Ishikawa (cell line): ENCODE measurements around the gene SMIM28.

Experiments used
- CEBPB ChIP-seq: IDR thresholded peaks from 2 replicates; pipeline ENCODE4 v1.6.1; 2012
- CREB1 ChIP-seq: IDR thresholded peaks from 2 replicates; pipeline ENCODE4 v1.6.1; 2012; ENCODE audit warnings: low read depth
- EGR1 ChIP-seq: IDR thresholded peaks from 2 replicates; pipeline ENCODE4 v1.6.1; 2012
- EP300 ChIP-seq: IDR thresholded peaks from 2 replicates; pipeline ENCODE4 v1.6.1; 2012; ENCODE audit warnings: borderline replicate concordance
- FOXM1 ChIP-seq: IDR thresholded peaks from 2 replicates; pipeline ENCODE4 v1.6.1; 2012; ENCODE audit warnings: low read depth, borderline replicate concordance
- MAX ChIP-seq: IDR thresholded peaks from 2 replicates; pipeline ENCODE4 v1.6.1; 2012
- NFIC ChIP-seq: IDR thresholded peaks from 2 replicates; pipeline ENCODE4 v1.6.1; 2012
- RAD21 ChIP-seq: IDR thresholded peaks from 2 replicates; pipeline ENCODE4 v1.6.1; 2012; ENCODE audit warnings: low read depth
- TAF1 ChIP-seq: IDR thresholded peaks from 2 replicates; pipeline ENCODE4 v1.6.1; 2012; ENCODE audit warnings: low read depth, mild to moderate bottlenecking
- TCF12 ChIP-seq: IDR thresholded peaks from 2 replicates; pipeline ENCODE4 v1.6.1; 2012; ENCODE audit warnings: low read depth
- TEAD4 ChIP-seq: IDR thresholded peaks from 2 replicates; pipeline ENCODE4 v1.6.1; 2012
- YY1 ChIP-seq: IDR thresholded peaks from 2 replicates; pipeline ENCODE4 v1.6.1; 2012; ENCODE audit warnings: low read depth
- ZBTB7A ChIP-seq: IDR thresholded peaks from 2 replicates; pipeline ENCODE4 v1.6.1; 2012; ENCODE audit warnings: low read depth
- TF ChIP-seq, protein P1 (sequence below): IDR thresholded peaks from 2 replicates; pipeline ENCODE4 v1.6.1; 2012
- TF ChIP-seq, protein P2 (sequence below): IDR thresholded peaks from 2 replicates; pipeline ENCODE4 v1.6.1; 2012; ENCODE audit warnings: low read depth, mild to moderate bottlenecking

Gene SMIM28

GRCh38 chr6:138383776-138384175, 6.1 kb downstream of the SMIM28 start:
- no peak for TF ChIP-seq TAF1

- TF ChIP-seq TEAD4 (no peak), NFIC (no peak)
Measured at GRCh38 chr6:138386897-138387296, 9.2 kb downstream of the SMIM28 start.

GRCh38 chr6:138387577-138388368, 10.1 kb downstream of the SMIM28 start:
- TF ChIP-seq, protein P1, sequence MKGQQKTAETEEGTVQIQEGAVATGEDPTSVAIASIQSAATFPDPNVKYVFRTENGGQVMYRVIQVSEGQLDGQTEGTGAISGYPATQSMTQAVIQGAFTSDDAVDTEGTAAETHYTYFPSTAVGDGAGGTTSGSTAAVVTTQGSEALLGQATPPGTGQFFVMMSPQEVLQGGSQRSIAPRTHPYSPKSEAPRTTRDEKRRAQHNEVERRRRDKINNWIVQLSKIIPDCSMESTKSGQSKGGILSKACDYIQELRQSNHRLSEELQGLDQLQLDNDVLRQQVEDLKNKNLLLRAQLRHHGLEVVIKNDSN: no peak
- no peak for TF ChIP-seq NFIC
- no peak for TF ChIP-seq YY1
- TF ChIP-seq TAF1: no peak
- TF ChIP-seq, protein P2, sequence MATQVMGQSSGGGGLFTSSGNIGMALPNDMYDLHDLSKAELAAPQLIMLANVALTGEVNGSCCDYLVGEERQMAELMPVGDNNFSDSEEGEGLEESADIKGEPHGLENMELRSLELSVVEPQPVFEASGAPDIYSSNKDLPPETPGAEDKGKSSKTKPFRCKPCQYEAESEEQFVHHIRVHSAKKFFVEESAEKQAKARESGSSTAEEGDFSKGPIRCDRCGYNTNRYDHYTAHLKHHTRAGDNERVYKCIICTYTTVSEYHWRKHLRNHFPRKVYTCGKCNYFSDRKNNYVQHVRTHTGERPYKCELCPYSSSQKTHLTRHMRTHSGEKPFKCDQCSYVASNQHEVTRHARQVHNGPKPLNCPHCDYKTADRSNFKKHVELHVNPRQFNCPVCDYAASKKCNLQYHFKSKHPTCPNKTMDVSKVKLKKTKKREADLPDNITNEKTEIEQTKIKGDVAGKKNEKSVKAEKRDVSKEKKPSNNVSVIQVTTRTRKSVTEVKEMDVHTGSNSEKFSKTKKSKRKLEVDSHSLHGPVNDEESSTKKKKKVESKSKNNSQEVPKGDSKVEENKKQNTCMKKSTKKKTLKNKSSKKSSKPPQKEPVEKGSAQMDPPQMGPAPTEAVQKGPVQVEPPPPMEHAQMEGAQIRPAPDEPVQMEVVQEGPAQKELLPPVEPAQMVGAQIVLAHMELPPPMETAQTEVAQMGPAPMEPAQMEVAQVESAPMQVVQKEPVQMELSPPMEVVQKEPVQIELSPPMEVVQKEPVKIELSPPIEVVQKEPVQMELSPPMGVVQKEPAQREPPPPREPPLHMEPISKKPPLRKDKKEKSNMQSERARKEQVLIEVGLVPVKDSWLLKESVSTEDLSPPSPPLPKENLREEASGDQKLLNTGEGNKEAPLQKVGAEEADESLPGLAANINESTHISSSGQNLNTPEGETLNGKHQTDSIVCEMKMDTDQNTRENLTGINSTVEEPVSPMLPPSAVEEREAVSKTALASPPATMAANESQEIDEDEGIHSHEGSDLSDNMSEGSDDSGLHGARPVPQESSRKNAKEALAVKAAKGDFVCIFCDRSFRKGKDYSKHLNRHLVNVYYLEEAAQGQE: no peak
- no peak for TF ChIP-seq FOXM1
- no peak for TF ChIP-seq ZBTB7A
- no peak for TF ChIP-seq RAD21
- TF ChIP-seq EP300: no peak
- TF ChIP-seq CEBPB: no peak
- no peak for TF ChIP-seq TEAD4
- no peak for TF ChIP-seq MAX
- no peak for TF ChIP-seq EGR1
- no peak for TF ChIP-seq CREB1
- no peak for TF ChIP-seq TCF12

DNA sequence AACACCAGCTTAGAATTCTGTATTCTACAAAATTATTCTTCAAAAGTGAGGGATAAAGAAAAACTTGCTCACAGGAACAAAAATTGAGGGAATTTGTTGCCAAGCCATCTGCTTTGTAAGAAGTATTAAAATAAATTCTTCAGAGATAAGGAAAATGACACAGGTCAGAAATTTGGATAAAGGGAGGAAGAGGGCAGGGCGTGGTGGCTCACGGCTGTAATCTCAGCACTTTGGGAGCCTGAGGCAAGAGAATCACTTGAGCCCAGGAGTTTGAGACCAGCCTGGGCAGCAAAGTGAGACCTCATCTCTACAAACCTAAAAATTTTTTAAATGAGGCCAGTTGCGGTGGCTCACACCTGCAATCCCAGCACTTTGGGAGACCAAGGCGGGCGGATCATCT, 11.8 kb downstream of the SMIM28 start:
- no peak for TF ChIP-seq EP300
- no peak for TF ChIP-seq YY1
- TF ChIP-seq CREB1: no peak

DNA sequence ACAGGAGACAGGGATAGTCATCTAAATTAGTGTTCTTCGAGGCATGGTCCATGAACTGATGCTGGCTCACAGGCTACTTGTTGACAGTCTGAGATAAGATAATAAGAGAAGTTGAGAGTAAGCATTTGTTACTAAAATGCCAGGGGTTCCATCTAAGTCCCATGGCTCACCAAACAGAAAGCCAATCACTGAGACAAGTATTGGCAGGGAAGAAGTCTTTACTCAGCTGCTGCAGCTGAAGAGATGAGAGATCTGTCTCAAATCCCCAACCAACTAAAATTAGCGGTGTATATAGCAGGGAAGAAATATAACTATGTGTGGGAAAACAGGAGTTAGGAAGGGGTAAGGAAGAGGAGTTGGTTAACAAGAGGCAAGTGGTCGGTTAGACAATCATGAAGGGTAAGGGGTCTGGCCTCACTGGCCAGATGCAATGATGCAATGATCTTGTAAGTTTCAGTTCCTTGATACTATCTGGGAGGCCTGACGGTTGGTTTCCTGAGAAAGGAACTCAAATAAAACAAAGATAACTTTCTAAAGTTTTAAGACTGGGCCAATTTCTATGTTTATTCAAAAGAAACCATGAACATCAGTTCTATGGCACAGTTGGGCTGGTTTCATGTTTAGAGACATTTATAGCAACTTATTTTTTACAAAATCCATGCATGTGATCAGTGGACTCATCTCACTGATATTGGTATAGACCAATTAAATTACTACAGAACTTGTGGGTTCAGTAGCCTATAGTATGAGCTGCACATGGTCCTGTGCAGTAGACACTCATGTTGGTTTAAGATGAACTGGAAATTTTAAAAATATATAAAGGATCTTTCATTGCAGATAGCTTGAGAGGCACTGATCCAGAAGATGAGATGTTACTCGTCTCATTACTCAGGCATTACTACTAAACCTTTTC, 16.4 kb downstream of the SMIM28 start:
- TF ChIP-seq TCF12 (no peak), MAX (no peak), TAF1 (no peak), ZBTB7A (no peak)
- TF ChIP-seq, protein P1: no peak

DNA sequence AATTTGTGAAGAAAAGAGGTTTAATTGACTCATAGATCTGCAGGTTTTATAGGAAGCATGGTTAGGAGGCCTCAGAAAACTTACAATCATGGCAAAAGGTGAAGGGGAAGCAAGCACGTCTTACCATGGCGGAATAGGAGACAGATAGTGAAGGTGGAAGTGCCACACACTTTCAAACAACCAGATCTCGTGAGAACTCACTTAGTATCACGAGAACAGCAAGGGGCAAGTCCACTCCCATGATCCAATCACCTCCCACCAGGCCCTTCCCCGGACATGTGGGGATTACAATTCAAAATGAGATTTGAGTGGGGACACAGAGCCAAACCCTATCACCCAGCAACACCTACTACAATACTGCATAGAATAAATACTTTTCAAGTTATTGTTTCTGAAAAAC, 19.0 kb downstream of the SMIM28 start:
- no peak for TF ChIP-seq TCF12
- TF ChIP-seq CEBPB: no peak
- no peak for TF ChIP-seq YY1
- TF ChIP-seq EP300: no peak
- no peak for TF ChIP-seq TEAD4
- no peak for TF ChIP-seq EGR1
- TF ChIP-seq, protein P2: no peak
- no peak for TF ChIP-seq FOXM1
- no peak for TF ChIP-seq CREB1
- no peak for TF ChIP-seq MAX
- TF ChIP-seq RAD21: no peak
- TF ChIP-seq, protein P1: no peak
